ENCODE measurements around the gene CES4A. TPM values are rescaled to one million over a fixed set of nuclear protein-coding genes. Genes with fewer than 3 reads are reported as not detected.

CES4A gene
- total and polyA plus RNA-seq, 2 of the 13 experiments (the other 11 are each of a cell fraction or from before 2014, with no cell fraction given), result 0.09 to 0.17 TPM

- TF ChIP-seq, protein P1, sequence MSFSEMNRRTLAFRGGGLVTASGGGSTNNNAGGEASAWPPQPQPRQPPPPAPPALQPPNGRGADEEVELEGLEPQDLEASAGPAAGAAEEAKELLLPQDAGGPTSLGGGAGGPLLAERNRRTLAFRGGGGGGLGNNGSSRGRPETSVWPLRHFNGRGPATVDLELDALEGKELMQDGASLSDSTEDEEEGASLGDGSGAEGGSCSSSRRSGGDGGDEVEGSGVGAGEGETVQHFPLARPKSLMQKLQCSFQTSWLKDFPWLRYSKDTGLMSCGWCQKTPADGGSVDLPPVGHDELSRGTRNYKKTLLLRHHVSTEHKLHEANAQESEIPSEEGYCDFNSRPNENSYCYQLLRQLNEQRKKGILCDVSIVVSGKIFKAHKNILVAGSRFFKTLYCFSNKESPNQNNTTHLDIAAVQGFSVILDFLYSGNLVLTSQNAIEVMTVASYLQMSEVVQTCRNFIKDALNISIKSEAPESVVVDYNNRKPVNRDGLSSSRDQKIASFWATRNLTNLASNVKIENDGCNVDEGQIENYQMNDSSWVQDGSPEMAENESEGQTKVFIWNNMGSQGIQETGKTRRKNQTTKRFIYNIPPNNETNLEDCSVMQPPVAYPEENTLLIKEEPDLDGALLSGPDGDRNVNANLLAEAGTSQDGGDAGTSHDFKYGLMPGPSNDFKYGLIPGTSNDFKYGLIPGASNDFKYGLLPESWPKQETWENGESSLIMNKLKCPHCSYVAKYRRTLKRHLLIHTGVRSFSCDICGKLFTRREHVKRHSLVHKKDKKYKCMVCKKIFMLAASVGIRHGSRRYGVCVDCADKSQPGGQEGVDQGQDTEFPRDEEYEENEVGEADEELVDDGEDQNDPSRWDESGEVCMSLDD (CRISPR knock-in tag; IDR thresholded peaks at IDR 0.05; ENCODE audit: borderline replicate concordance), result no peak
- TF ChIP-seq HNF1A (IDR thresholded peaks at IDR 0.05; ENCODE audit: low read depth) (no peak), HNF1A (CRISPR knock-in tag; IDR thresholded peaks at IDR 0.05; ENCODE audit: borderline replicate concordance) (0 out of 2 replicates have a peak, but pooled peaks have one; percentile 34), RFX3 (CRISPR knock-in tag; IDR thresholded peaks at IDR 0.05) (no peak), ZNF383 (CRISPR knock-in tag; IDR thresholded peaks at IDR 0.05; ENCODE audit: borderline replicate concordance) (peak; percentile 48; the same call in 1 of the 2 replicates), ZFP62 (CRISPR knock-in tag; IDR thresholded peaks at IDR 0.05) (no peak), XRCC5 (optimal IDR thresholded peaks at IDR 0.05; ENCODE audit: low read length) (no peak), ARID4A (CRISPR knock-in tag; IDR thresholded peaks at IDR 0.05; ENCODE audit: borderline replicate concordance) (peak; percentile 35; the same call in 1 of the 2 replicates), TCF7L2 (IDR thresholded peaks at IDR 0.05; ENCODE audit: low read depth, low read length) (no peak)
- TF ChIP-seq, protein P2, sequence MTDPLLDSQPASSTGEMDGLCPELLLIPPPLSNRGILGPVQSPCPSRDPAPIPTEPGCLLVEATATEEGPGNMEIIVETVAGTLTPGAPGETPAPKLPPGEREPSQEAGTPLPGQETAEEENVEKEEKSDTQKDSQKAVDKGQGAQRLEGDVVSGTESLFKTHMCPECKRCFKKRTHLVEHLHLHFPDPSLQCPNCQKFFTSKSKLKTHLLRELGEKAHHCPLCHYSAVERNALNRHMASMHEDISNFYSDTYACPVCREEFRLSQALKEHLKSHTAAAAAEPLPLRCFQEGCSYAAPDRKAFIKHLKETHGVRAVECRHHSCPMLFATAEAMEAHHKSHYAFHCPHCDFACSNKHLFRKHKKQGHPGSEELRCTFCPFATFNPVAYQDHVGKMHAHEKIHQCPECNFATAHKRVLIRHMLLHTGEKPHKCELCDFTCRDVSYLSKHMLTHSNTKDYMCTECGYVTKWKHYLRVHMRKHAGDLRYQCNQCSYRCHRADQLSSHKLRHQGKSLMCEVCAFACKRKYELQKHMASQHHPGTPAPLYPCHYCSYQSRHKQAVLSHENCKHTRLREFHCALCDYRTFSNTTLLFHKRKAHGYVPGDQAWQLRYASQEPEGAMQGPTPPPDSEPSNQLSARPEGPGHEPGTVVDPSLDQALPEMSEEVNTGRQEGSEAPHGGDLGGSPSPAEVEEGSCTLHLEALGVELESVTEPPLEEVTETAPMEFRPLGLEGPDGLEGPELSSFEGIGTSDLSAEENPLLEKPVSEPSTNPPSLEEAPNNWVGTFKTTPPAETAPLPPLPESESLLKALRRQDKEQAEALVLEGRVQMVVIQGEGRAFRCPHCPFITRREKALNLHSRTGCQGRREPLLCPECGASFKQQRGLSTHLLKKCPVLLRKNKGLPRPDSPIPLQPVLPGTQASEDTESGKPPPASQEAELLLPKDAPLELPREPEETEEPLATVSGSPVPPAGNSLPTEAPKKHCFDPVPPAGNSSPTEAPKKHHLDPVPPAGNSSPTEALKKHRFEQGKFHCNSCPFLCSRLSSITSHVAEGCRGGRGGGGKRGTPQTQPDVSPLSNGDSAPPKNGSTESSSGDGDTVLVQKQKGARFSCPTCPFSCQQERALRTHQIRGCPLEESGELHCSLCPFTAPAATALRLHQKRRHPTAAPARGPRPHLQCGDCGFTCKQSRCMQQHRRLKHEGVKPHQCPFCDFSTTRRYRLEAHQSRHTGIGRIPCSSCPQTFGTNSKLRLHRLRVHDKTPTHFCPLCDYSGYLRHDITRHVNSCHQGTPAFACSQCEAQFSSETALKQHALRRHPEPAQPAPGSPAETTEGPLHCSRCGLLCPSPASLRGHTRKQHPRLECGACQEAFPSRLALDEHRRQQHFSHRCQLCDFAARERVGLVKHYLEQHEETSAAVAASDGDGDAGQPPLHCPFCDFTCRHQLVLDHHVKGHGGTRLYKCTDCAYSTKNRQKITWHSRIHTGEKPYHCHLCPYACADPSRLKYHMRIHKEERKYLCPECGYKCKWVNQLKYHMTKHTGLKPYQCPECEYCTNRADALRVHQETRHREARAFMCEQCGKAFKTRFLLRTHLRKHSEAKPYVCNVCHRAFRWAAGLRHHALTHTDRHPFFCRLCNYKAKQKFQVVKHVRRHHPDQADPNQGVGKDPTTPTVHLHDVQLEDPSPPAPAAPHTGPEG (CRISPR knock-in tag; IDR thresholded peaks at IDR 0.05), result peak; percentile 97
Observed at GRCh38 chr16:67013823-67014633, 25.6 kb downstream of the CES4A start (continued).
